Measurements from ENCODE around the gene FGF2. TPM values are rescaled to one million over a fixed set of nuclear protein-coding genes. Genes with fewer than 3 reads are reported as not detected.

The FGF2 gene
- total RNA-seq, 1 donor from 2014 or later = 20.8 TPM

- Histone ChIP-seq H3K36me3 (peaks cover 0 to 18% of the 10 kb centered on the region in 2 donors), H3K27me3 (no peaks in the 10 kb centered on the region), H3K4me1 (peaks cover 0 to 10% of the 10 kb centered on the region in 2 donors), H3K27ac (no peak overlapping the region), H3K4me3 (no peak overlapping the region), H3K9me3 (no peaks in the 10 kb centered on the region)
- TF ChIP-seq CTCF (IDR thresholded peaks at IDR 0.05) = no peak
- DNase-seq (ENCODE audit: low spot score in 2 of 2) = no peak
- intact Hi-C loops (cut with DNase I) = no loop called here
These were observed 49.8 kb downstream of the FGF2 start for GRCh38 chr4:122876456-122876855.

- no peak for DNase-seq (ENCODE audit: low spot score in 2 of 2)
- TF ChIP-seq CTCF (IDR thresholded peaks at IDR 0.05) = no peak
- Histone ChIP-seq H3K4me1 (peaks cover 0 to under 1% of the 10 kb centered on the region in 2 donors), H3K9me3 (no peaks in the 10 kb centered on the region), H3K4me3 (no peak overlapping the region), H3K36me3 (peaks cover 0 to 22% of the 10 kb centered on the region in 2 donors), H3K27me3 (no peaks in the 10 kb centered on the region), H3K27ac (no peak overlapping the region)
- intact Hi-C loops (cut with DNase I) = no loop called here
These were observed 52.4 kb downstream of the FGF2 start for GRCh38 chr4:122879001-122879400.

GRCh38 chr4:122882857-122883735, 56.5 kb downstream of the FGF2 start:
- TF ChIP-seq CTCF (IDR thresholded peaks at IDR 0.05) = no peak
- H3K27ac ChIP-seq = no peak overlapping the region
- no peak overlapping the region for H3K4me3 ChIP-seq
- no peaks in the 10 kb centered on the region for H3K9me3 ChIP-seq
- intact Hi-C loops (cut with DNase I) = no loop called here
- no peaks in the 10 kb centered on the region for H3K27me3 ChIP-seq
- H3K36me3 ChIP-seq = peaks cover 0 to 12% of the 10 kb centered on the region in 2 donors
- H3K4me1 ChIP-seq = no peaks in the 10 kb centered on the region
- no peak for DNase-seq (ENCODE audit: low spot score in 2 of 2)

- intact Hi-C loops (cut with DNase I) = no loop called here
- Histone ChIP-seq H3K4me1 (peaks cover 0 to 5% of the 10 kb centered on the region in 2 donors), H3K27me3 (no peaks in the 10 kb centered on the region), H3K4me3 (no peak overlapping the region), H3K27ac (peak overlapping the region in 1 of 2 donors; percentile 19), H3K36me3 (peaks cover 0 to 11% of the 10 kb centered on the region in 2 donors), H3K9me3 (no peaks in the 10 kb centered on the region)
- no peak for DNase-seq (ENCODE audit: low spot score in 2 of 2)
- TF ChIP-seq CTCF (IDR thresholded peaks at IDR 0.05) = no peak
These were observed 57.9 kb downstream of the FGF2 start for GRCh38 chr4:122884499-122884898.

GRCh38 chr4:122889726-122890125, 63.1 kb downstream of the FGF2 start:
- peak overlapping the region; percentile 69 to 71 for H3K27ac ChIP-seq

More at GRCh38 chr4:122889726-122890125, 63.1 kb downstream of the FGF2 start:
- Histone ChIP-seq H3K36me3 (no peaks in the 10 kb centered on the region), H3K4me3 (no peak overlapping the region), H3K27me3 (no peaks in the 10 kb centered on the region), H3K4me1 (peaks cover 0 to 15% of the 10 kb centered on the region in 2 donors), H3K9me3 (no peaks in the 10 kb centered on the region)
- intact Hi-C loops (cut with DNase I) = no loop called here
- TF ChIP-seq CTCF (IDR thresholded peaks at IDR 0.05) = no peak
- DNase-seq (ENCODE audit: low spot score in 2 of 2) = no peak
